DND-41 (cell line): ENCODE measurements around the gene APCDD1L.

Source experiments
- EZH2 ChIP-seq: IDR thresholded peaks from 3 replicates; pipeline ENCODE4 v1.6.1; 2012; ENCODE audit warnings: borderline replicate concordance, low read depth, mild to moderate bottlenecking, moderate library complexity, low read length, inconsistent platforms; ENCODE audit not compliant: severe bottlenecking
- TF ChIP-seq, protein P1 (sequence below): IDR thresholded peaks from 2 replicates; pipeline ENCODE4 v1.5.1; 2012; ENCODE audit warnings: borderline replicate concordance, low read length, moderate library complexity, mild to moderate bottlenecking; ENCODE audit not compliant: poor library complexity, severe bottlenecking; ENCODE audit errors: extremely low read depth

- TF ChIP-seq, protein P1, sequence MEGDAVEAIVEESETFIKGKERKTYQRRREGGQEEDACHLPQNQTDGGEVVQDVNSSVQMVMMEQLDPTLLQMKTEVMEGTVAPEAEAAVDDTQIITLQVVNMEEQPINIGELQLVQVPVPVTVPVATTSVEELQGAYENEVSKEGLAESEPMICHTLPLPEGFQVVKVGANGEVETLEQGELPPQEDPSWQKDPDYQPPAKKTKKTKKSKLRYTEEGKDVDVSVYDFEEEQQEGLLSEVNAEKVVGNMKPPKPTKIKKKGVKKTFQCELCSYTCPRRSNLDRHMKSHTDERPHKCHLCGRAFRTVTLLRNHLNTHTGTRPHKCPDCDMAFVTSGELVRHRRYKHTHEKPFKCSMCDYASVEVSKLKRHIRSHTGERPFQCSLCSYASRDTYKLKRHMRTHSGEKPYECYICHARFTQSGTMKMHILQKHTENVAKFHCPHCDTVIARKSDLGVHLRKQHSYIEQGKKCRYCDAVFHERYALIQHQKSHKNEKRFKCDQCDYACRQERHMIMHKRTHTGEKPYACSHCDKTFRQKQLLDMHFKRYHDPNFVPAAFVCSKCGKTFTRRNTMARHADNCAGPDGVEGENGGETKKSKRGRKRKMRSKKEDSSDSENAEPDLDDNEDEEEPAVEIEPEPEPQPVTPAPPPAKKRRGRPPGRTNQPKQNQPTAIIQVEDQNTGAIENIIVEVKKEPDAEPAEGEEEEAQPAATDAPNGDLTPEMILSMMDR, result no peak
- TF ChIP-seq EZH2, result no peak
Observed at GRCh38 chr20:58461899-58462298, 53.3 kb downstream of the APCDD1L start.
